ENCODE measurements around the gene HHATL.

GRCh38 chr3:42723219-42723618 is 20.6 kb upstream of the HHATL start:
- TF ChIP-seq POLR2A (IDR thresholded peaks at IDR 0.05) (no peak), CTCF (IDR thresholded peaks at IDR 0.05) (no peak)
